ENCODE data around the gene MRE11. TPM values are rescaled to one million over a fixed set of nuclear protein-coding genes. Genes with fewer than 3 reads are reported as not detected.

The MRE11 gene
- total and polyA plus RNA-seq, 9 of the 15 experiments (the other 6 are each of a cell fraction or from before 2014, with no cell fraction given) = 18.3 to 45.2 (median 29.1) TPM

- Histone ChIP-seq H4K20me1 (replicated peaks; ENCODE audit: control insufficient read depth, insufficient read depth, low read length) (no peaks in the 10 kb centered on the region), H3K27me3 (ENCODE audit: control insufficient read depth in 2 of 2, insufficient read depth in 2 of 2, low read length in 2 of 2) (no peaks in the 10 kb centered on the region), H3K4me2 (ENCODE audit: insufficient read depth, low read length) (no peak overlapping the region), H2AFZ (ENCODE audit: low read depth, low read length) (no peak overlapping the region), H3K9me1 (ENCODE audit: control insufficient read depth, insufficient read depth, low read length) (no peaks in the 10 kb centered on the region), H3K4me3 (no peak overlapping the region), H3K36me3 (ENCODE audit: control insufficient read depth, insufficient read depth, low read length) (peaks cover 30% of the 10 kb centered on the region), H3K9me3 (replicated peaks; ENCODE audit: control insufficient read depth, insufficient read depth, low read depth, low read length) (no peaks in the 10 kb centered on the region), H3K4me1 (replicated peaks in 1 of 2; ENCODE audit: control insufficient read depth in 2 of 2, insufficient read depth in 2 of 2, low read length in 2 of 2) (no peaks in the 10 kb centered on the region), H3K9ac (ENCODE audit: insufficient read depth in 1 of 2, low read depth in 2 of 2, low read length in 2 of 2) (no peak overlapping the region), H3K79me2 (ENCODE audit: control insufficient read depth, insufficient read depth, low read length) (no peaks in the 10 kb centered on the region), H3K27ac (ENCODE audit: extremely low read depth, low read depth, low read length) (no peak overlapping the region)
- CTCF ChIA-PET (ENCODE audit: low intra/inter-chr PET ratio) = no interaction called here
- in situ Hi-C loops (cut with MboI) (no loop called here), intact Hi-C loops (cut with micrococcal nuclease) (no loop called here)
- no peak for TF ChIP-seq RBBP5 (IDR thresholded peaks at IDR 0.05; ENCODE audit: borderline replicate concordance, insufficient read depth, low read length, poor library complexity, severe bottlenecking)
- TF ChIP-seq ZZZ3 (IDR thresholded peaks at IDR 0.05) = no peak
- no peak for TF ChIP-seq RBM39 (optimal IDR thresholded peaks at IDR 0.05; ENCODE audit: low read depth, low read length)
- no peak for TF ChIP-seq RCOR1 (IDR thresholded peaks at IDR 0.05; ENCODE audit: borderline replicate concordance in 1 of 2, low read depth in 2 of 2, low read length in 2 of 2)
- TF ChIP-seq COPS2 (conservative IDR thresholded peaks at IDR 0.05) = no peak
- TF ChIP-seq THAP7 (CRISPR knock-in tag; IDR thresholded peaks at IDR 0.05) = no peak
- no peak for TF ChIP-seq NR2F6 (CRISPR knock-in tag; IDR thresholded peaks at IDR 0.05)
- TF ChIP-seq CREB3L1 (IDR thresholded peaks at IDR 0.05; ENCODE audit: borderline replicate concordance, low read depth) = no peak
- no peak for TF ChIP-seq ZNF263 (CRISPR knock-in tag; IDR thresholded peaks at IDR 0.05; ENCODE audit: borderline replicate concordance)
- TF ChIP-seq MBD1 (CRISPR knock-in tag; IDR thresholded peaks at IDR 0.05) = no peak
- no peak for TF ChIP-seq EP400 (IDR thresholded peaks at IDR 0.05)
- TF ChIP-seq ZNF445 (CRISPR knock-in tag; IDR thresholded peaks at IDR 0.05; ENCODE audit: low read depth) = no peak
- TF ChIP-seq STAT6 (CRISPR knock-in tag; IDR thresholded peaks at IDR 0.05) = no peak
- FAIRE-seq = no peak
- no peak for DNase-seq (ENCODE audit: extremely low read depth in 1 of 4, low spot score in 3 of 4)
- no TSS peak for BruUV-seq (replicated peaks)
- POLR2A ChIA-PET = interaction anchor here (0.6 kb wide), 2 partner anchors 9 to 13 kb away, joined by 3 read pairs; no protein-coding TSS in a partner anchor
- WGBS (ENCODE audit: insufficient coverage, low coverage, missing lambda C conversion rate) = 60% methylated on average over 2 of the region's 2 CpGs
- ATAC-seq = no peak
Measured at GRCh38 chr11:94424662-94425061, 69.0 kb downstream of the MRE11 start.

Measured in K562 (cell line).